ENCODE data around the gene CLDN3.
"Not testable (repeated sequence)": the region's sequence is repeated elsewhere in the genome, so short reads cannot be mapped to it uniquely, and the experiment has no call there.

Gene CLDN3

GRCh38 chr7:73735528-73735905, 34.6 kb downstream of the CLDN3 start:
- DNase-seq, result no peak

GRCh38 chr7:73734619-73735527, 35.2 kb downstream of the CLDN3 start:
- DNase-seq, result peak; percentile 89

DNA sequence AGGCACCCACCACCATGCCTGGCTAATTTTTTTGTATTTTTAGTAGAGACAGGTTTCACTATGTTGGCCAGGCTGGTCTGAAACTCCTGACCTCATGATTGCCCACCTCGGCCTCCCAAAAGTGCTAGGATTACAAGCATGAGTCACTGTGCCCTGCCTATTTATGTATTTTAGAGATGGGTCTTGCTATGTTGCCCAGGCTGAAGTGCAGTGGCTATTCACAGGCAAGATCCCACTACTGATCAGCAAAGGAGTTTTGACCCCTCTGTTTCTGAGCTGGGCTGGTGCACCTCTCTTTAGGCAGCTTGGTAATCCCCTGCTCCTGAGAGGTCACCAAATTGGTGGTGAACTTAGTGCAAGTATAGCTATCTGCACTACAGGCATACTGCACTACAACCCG, 37.7 kb downstream of the CLDN3 start:
- no peak for DNase-seq

DNA sequence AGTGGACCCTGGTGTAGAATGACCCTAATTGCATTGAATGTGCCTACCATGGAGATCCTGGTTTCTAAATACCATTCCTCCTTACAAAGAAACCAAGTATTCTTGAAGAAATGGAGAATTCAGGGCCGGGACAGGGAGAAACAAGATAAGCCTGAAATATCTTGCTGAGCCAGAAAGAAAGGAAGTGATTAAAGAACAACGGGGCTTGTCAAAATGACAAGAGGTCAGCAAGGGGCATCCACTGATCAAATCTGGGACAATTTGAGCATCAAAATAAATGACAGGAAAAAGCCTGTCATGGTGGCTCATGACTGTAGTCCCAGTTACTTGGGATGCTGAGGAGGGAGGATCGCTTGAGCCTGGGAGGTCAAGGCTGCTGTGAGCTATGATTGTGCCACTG, 39.6 kb downstream of the CLDN3 start:
- no peak for DNase-seq

- DNase-seq, result no peak
Measured at GRCh38 chr7:73728551-73728950, 41.5 kb downstream of the CLDN3 start.

- DNase-seq, result no peak
Measured at GRCh38 chr7:73727952-73728351, 42.1 kb downstream of the CLDN3 start.

GRCh38 chr7:73726083-73726466, 44.0 kb downstream of the CLDN3 start:
- no peak for DNase-seq

DNA sequence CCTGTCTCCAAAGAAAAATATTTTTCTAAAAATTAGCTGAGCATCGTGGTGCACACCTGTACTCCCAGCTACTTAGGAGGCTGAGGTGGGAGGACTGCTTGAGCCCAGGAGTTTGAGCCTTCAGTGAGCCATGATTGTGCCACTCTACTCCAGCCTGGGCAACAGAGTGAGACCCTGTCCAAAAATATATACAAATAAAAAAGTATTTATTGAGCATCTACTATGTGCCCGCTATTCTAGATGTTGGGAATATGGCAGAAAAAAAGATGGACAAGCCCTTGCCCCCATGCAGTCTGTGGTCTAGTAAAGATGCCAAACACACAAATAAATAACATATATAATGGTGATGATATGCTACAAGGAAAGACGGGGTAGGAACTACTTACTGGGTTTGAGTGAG, 46.3 kb downstream of the CLDN3 start:
- DNase-seq, result no peak

- DNase-seq, result no peak
Measured at GRCh38 chr7:73722785-73723184, 47.3 kb downstream of the CLDN3 start.

DNA sequence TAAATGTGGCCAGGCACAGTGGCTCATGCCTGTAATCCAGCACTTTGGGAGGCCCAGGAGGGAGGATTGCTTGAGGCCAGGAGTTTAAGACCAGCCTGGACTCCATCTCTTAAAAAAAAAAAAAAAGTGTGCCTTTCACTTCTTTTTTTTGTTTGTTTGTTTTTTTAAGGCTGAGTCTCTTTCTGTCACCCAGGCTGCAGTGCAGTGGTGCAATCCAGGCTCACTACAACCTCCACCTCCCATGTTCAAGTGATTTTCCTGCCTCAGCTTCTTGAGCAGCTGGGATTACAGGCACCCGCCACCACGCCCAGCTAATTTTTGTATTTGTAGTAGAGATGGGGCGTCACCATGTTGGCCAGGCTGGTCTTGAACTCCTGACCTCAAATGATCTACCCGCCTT, 47.9 kb downstream of the CLDN3 start:
- DNase-seq, result not testable (repeated sequence)

GRCh38 chr7:73721377-73721817, 48.7 kb downstream of the CLDN3 start:
- DNase-seq, result no peak

GRCh38 chr7:73720443-73720842, 49.6 kb downstream of the CLDN3 start:
- DNase-seq, result not testable (repeated sequence)

- no peak for DNase-seq
Measured at GRCh38 chr7:73719806-73720169, 50.3 kb downstream of the CLDN3 start.

All from activated CD4-positive, alpha-beta T cell treated with anti-CD3 and anti-CD28 coated beads for 48 hours (primary cell).